Measurements from ENCODE around the gene PCBP3. TPM values are rescaled to one million over a fixed set of nuclear protein-coding genes. Genes with fewer than 3 reads are reported as not detected.

The PCBP3 gene
- total and polyA plus RNA-seq, 2 donors (not counting 3 experiments of a cell fraction or from before 2014, with no cell fraction given): 0.06 to 1.1 TPM

- dilution Hi-C loops (cut with MboI; ENCODE audit: extremely low pct_ligation_motif_present, low sequenced_read_pairs): no loop called here
Measured at GRCh38 chr21:45858180-45858579, 214.7 kb downstream of the PCBP3 start.

More at GRCh38 chr21:45858180-45858579, 214.7 kb downstream of the PCBP3 start:
- TF ChIP-seq MYC (IDR thresholded peaks at IDR 0.05; ENCODE audit: low read depth, low read length) (no peak), FOS (IDR thresholded peaks at IDR 0.05; ENCODE audit: borderline replicate concordance, insufficient read depth, low read length) (no peak), GATA2 (IDR thresholded peaks at IDR 0.05; ENCODE audit: insufficient read depth, insufficient read length, low read depth, low read length) (no peak), JUN (IDR thresholded peaks at IDR 0.05; ENCODE audit: borderline replicate concordance, insufficient read depth, insufficient read length, low read depth) (no peak), POLR2AphosphoS5 (IDR thresholded peaks at IDR 0.05; ENCODE audit: insufficient read depth, low read depth, low read length) (no peak), EZH2 (IDR thresholded peaks at IDR 0.05; ENCODE audit: borderline replicate concordance, low read depth, low read length, severe bottlenecking) (no peak), POLR2A (IDR thresholded peaks at IDR 0.05; ENCODE audit: low read depth, low read length) (no peak)
- TF ChIP-seq, protein P1, sequence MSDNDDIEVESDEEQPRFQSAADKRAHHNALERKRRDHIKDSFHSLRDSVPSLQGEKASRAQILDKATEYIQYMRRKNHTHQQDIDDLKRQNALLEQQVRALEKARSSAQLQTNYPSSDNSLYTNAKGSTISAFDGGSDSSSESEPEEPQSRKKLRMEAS (IDR thresholded peaks at IDR 0.05; ENCODE audit: insufficient read depth, insufficient read length): no peak
- TF ChIP-seq, protein P2, sequence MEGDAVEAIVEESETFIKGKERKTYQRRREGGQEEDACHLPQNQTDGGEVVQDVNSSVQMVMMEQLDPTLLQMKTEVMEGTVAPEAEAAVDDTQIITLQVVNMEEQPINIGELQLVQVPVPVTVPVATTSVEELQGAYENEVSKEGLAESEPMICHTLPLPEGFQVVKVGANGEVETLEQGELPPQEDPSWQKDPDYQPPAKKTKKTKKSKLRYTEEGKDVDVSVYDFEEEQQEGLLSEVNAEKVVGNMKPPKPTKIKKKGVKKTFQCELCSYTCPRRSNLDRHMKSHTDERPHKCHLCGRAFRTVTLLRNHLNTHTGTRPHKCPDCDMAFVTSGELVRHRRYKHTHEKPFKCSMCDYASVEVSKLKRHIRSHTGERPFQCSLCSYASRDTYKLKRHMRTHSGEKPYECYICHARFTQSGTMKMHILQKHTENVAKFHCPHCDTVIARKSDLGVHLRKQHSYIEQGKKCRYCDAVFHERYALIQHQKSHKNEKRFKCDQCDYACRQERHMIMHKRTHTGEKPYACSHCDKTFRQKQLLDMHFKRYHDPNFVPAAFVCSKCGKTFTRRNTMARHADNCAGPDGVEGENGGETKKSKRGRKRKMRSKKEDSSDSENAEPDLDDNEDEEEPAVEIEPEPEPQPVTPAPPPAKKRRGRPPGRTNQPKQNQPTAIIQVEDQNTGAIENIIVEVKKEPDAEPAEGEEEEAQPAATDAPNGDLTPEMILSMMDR (IDR thresholded peaks at IDR 0.05; ENCODE audit: extremely low read depth in 1 of 2, insufficient read depth in 1 of 2, low read depth in 1 of 2, low read length in 2 of 2): no peak
- Histone ChIP-seq H2AFZ (ENCODE audit: low read depth, low read length) (no peak overlapping the region), H3K9me1 (replicated peaks; ENCODE audit: control insufficient read depth, extremely low read depth, insufficient read depth, low read length) (no peaks in the 10 kb centered on the region), H3K4me3 (replicated peaks in 1 of 3; ENCODE audit: insufficient read depth in 1 of 3, low read depth in 1 of 3, low read length in 3 of 3) (no peak overlapping the region), H3K27me3 (ENCODE audit: control insufficient read depth in 2 of 2, insufficient read depth in 2 of 2, low read length in 2 of 2) (no peaks in the 10 kb centered on the region), H3K79me2 (ENCODE audit: control insufficient read depth, insufficient read depth, low read length) (no peaks in the 10 kb centered on the region), H3K27ac (ENCODE audit: insufficient read depth, low read depth, low read length) (no peak overlapping the region), H3K9ac (replicated peaks; ENCODE audit: extremely low read depth, insufficient read depth, low read length) (no peak overlapping the region), H3K9me3 (replicated peaks; ENCODE audit: control insufficient read depth, insufficient read depth, low read length) (no peaks in the 10 kb centered on the region), H3K4me1 (ENCODE audit: control insufficient read depth, extremely low read depth, insufficient read depth, low read length) (no peaks in the 10 kb centered on the region), H3K36me3 (ENCODE audit: control insufficient read depth in 2 of 2, extremely low read depth in 1 of 2, insufficient read depth in 2 of 2, low read length in 2 of 2) (no peaks in the 10 kb centered on the region), H3K4me2 (ENCODE audit: insufficient read depth, low read length) (no peak overlapping the region), H4K20me1 (replicated peaks; ENCODE audit: control insufficient read depth, extremely low read depth, insufficient read depth, low read length) (no peaks in the 10 kb centered on the region)
- intact Hi-C loops (cut with micrococcal nuclease): no loop called here
- POLR2A ChIA-PET: no interaction called here
- DNase-seq (ENCODE audit: low read depth, low spot score) (no peak), FAIRE-seq (no peak)
- no TSS peak for BruUV-seq (replicated peaks)
- CTCF ChIA-PET: interaction anchor here (1.2 kb wide), 1 partner anchor 23 kb away, joined by 3 read pairs; no protein-coding TSS in a partner anchor

Measured in endothelial cell of umbilical vein (primary cell).